Activated CD4-positive, alpha-beta memory T cell treated with anti-CD3 and anti-CD28 coated beads, Interleukin-2, amount 10 ng/mL, durations not matched to agents 7 days and 5 days (primary cell): ENCODE data around the gene THSD8. TPM values are rescaled to one million over a fixed set of nuclear protein-coding genes. Genes with fewer than 3 reads are reported as not detected.

ENCODE experiments used
- CTCF ChIA-PET: fragments of 350-600 bp; sonication (Branson Sonifier 250); formaldehyde crosslinking; loops from one replicate; lab custom pipeline; 2021; ENCODE audit warnings: antibody characterized with exemption, inconsistent platforms; lab: Charles Lee
- POLR2A ChIA-PET: fragments of 350-600 bp; sonication (Branson Sonifier 250); formaldehyde crosslinking; loops from one replicate; lab custom pipeline; 2021; ENCODE audit warnings: antibody characterized with exemption; lab: Charles Lee
- DNase-seq: peaks from one replicate; pipeline ENCODE4 v3.0.0-alpha.2; 2020
- H3K27ac Mint-ChIP-seq: one replicate; pipeline ENCODE4 v1.8.0; 2021; ENCODE audit warnings: mild to moderate bottlenecking, mixed read lengths
- H3K27me3 Mint-ChIP-seq: one replicate; pipeline ENCODE4 v1.8.0; 2021; ENCODE audit warnings: mixed read lengths
- H3K36me3 Mint-ChIP-seq: one replicate; pipeline ENCODE4 v1.8.0; 2021; ENCODE audit warnings: low read depth, mixed read lengths
- H3K4me1 Mint-ChIP-seq: one replicate; pipeline ENCODE4 v1.8.0; 2021; ENCODE audit warnings: mixed read lengths
- H3K4me3 Mint-ChIP-seq: one replicate; pipeline ENCODE4 v1.8.0; 2021; ENCODE audit warnings: mild to moderate bottlenecking, mixed read lengths
- H3K9me3 Mint-ChIP-seq: one replicate; pipeline ENCODE4 v1.8.0; 2021; ENCODE audit warnings: mixed read lengths
- total RNA-seq, 2 experiments: library from RNA; stranded (reverse); gene quantifications; one replicate each; pipeline ENCODE4 v1.2.3, GENCODE V29; 2021

The THSD8 gene
- 10 to 100 TPM; 19.2 to 25.5 TPM for total RNA-seq

GRCh38 chr19:12801466-12802266 lies at the start of gene THSD8, which contains the start of gene PRDX2:
Gene THSD8 (plus strand): TSS chr19:12802069. CDS start chr19:12802072, 3 bp downstream.
Gene PRDX2 (minus strand): TSS chr19:12801800. CDS start chr19:12801261, 539 bp downstream.
- H3K4me3 Mint-ChIP-seq: peak within 1 kb of the TSS; percentile 87
- no peaks in the 10 kb centered on the region for H3K27me3 Mint-ChIP-seq
- no peaks in the 10 kb centered on the region for H3K9me3 Mint-ChIP-seq
- POLR2A ChIA-PET: interaction anchor here (0.7 to 14.7 kb wide), 9 partner anchors 10 to 136 kb away, joined by 3 to 574 read pairs (median 4); partner anchors contain the start of genes GET3, HOOK2, JUNB and TRIR
- CTCF ChIA-PET: interaction anchor here (0.7 to 13.9 kb wide), 5 partner anchors 24 to 84 kb away, joined by 3 to 419 read pairs (median 4); no protein-coding TSS in a partner anchor
- peaks cover 37% of the 10 kb centered on the region for H3K4me1 Mint-ChIP-seq
- H3K36me3 Mint-ChIP-seq: peaks cover 23% of the 10 kb centered on the region
- peak; percentile 83 for DNase-seq
- peak within 1 kb of the TSS; percentile 64 for H3K27ac Mint-ChIP-seq

GRCh38 chr19:12754465-12755196 lies 47.2 kb upstream of the THSD8 start:
- no peaks in the 10 kb centered on the region for H3K9me3 Mint-ChIP-seq
- POLR2A ChIA-PET: interaction anchor here (1.1 to 2.3 kb wide), 3 partner anchors 21 to 58 kb away, joined by 3 to 10 read pairs (median 3); partner anchors contain the start of genes FBXW9 and TRIR

GRCh38 chr19:12756150-12756883 lies 45.6 kb upstream of the THSD8 start:
- no peak overlapping the region for H3K27ac Mint-ChIP-seq
- H3K36me3 Mint-ChIP-seq: no peaks in the 10 kb centered on the region
- POLR2A ChIA-PET: interaction anchor here (1.4 to 2.3 kb wide), 3 partner anchors 16 to 60 kb away, joined by 3 to 10 read pairs (median 5); partner anchors contain the start of genes FBXW9 and TRIR
- no peak for DNase-seq
- H3K9me3 Mint-ChIP-seq: no peaks in the 10 kb centered on the region
- peaks cover 4% of the 10 kb centered on the region for H3K27me3 Mint-ChIP-seq
- H3K4me1 Mint-ChIP-seq: peaks cover 11% of the 10 kb centered on the region
- no peak overlapping the region for H3K4me3 Mint-ChIP-seq
- CTCF ChIA-PET: interaction anchor here (0.6 to 16.8 kb wide), 7 partner anchors 11 to 68 kb away, joined by 3 to 419 read pairs (median 6); partner anchors contain the start of genes FBXW9, GET3, JUNB and PRDX2

More at GRCh38 chr19:12754465-12755196, 47.2 kb upstream of the THSD8 start:
- Mint-ChIP-seq H3K27ac (no peak overlapping the region), H3K4me3 (no peak overlapping the region), H3K27me3 (peaks cover 13% of the 10 kb centered on the region), H3K4me1 (peaks cover 10% of the 10 kb centered on the region), H3K36me3 (no peaks in the 10 kb centered on the region)
- DNase-seq: no peak
- CTCF ChIA-PET: interaction anchor here (1.0 to 16.8 kb wide), 6 partner anchors 13 to 93 kb away, joined by 3 to 419 read pairs (median 38); partner anchors contain the start of genes FBXW9, GET3, JUNB and PRDX2

GRCh38 chr19:12757544-12758274 lies 44.2 kb upstream of the THSD8 start:
- POLR2A ChIA-PET: interaction anchor here (1.1 to 1.7 kb wide), 8 partner anchors 18 to 61 kb away, joined by 3 to 8 read pairs (median 4); partner anchors contain the start of genes FBXW9 and TRIR
- CTCF ChIA-PET: interaction anchor here (0.5 to 16.8 kb wide), 24 partner anchors 10 to 175 kb away, joined by 3 to 419 read pairs (median 6); partner anchors contain the start of genes GET3, JUNB, PRDX2 and THSD8
- no peaks in the 10 kb centered on the region for H3K9me3 Mint-ChIP-seq
- H3K27ac Mint-ChIP-seq: no peak overlapping the region
- no peaks in the 10 kb centered on the region for H3K36me3 Mint-ChIP-seq
- peaks cover 11% of the 10 kb centered on the region for H3K4me1 Mint-ChIP-seq
- H3K4me3 Mint-ChIP-seq: peak overlapping the region; percentile 49
- peak; percentile 71 for DNase-seq
- H3K27me3 Mint-ChIP-seq: peaks cover 4% of the 10 kb centered on the region

GRCh38 chr19:12759686-12760085 lies 42.2 kb upstream of the THSD8 start:
- Mint-ChIP-seq H3K4me3 (no peak overlapping the region), H3K27ac (no peak overlapping the region), H3K9me3 (no peaks in the 10 kb centered on the region), H3K36me3 (no peaks in the 10 kb centered on the region), H3K27me3 (peaks cover 4% of the 10 kb centered on the region), H3K4me1 (peaks cover 11% of the 10 kb centered on the region)
- DNase-seq: no peak
- CTCF ChIA-PET: interaction anchor here (0.7 to 16.8 kb wide), 15 partner anchors 8 to 87 kb away, joined by 3 to 419 read pairs (median 7); partner anchors contain the start of genes GET3, JUNB, PRDX2 and THSD8
- POLR2A ChIA-PET: interaction anchor here (1.2 to 2.7 kb wide), 6 partner anchors 17 to 88 kb away, joined by 4 to 11 read pairs (median 6); partner anchors contain the start of genes JUNB and TRIR

- no peaks in the 10 kb centered on the region for H3K9me3 Mint-ChIP-seq
- POLR2A ChIA-PET: interaction anchor here (0.8 to 3.6 kb wide), 2 partner anchors 30 to 33 kb away, joined by 4 to 36 read pairs; partner anchors contain the start of gene JUNB
- no peak for DNase-seq
- H3K27ac Mint-ChIP-seq: no peak overlapping the region
- H3K27me3 Mint-ChIP-seq: peaks cover 3% of the 10 kb centered on the region
- H3K36me3 Mint-ChIP-seq: no peaks in the 10 kb centered on the region
- H3K4me1 Mint-ChIP-seq: peaks cover 13% of the 10 kb centered on the region
- CTCF ChIA-PET: interaction anchor here (0.7 to 16.8 kb wide), 7 partner anchors 10 to 85 kb away, joined by 3 to 419 read pairs (median 5); partner anchors contain the start of genes JUNB, PRDX2 and THSD8
- no peak overlapping the region for H3K4me3 Mint-ChIP-seq
Measured at GRCh38 chr19:12763100-12763499, 38.8 kb upstream of the THSD8 start.

GRCh38 chr19:12764698-12765097 lies 37.2 kb upstream of the THSD8 start:
- DNase-seq: no peak
- ChIA-PET POLR2A (interaction anchor here (1.2 to 3.6 kb wide), 2 partner anchors 18 to 28 kb away, joined by 3 to 36 read pairs; partner anchors contain the start of gene JUNB), CTCF (interaction anchor here (0.5 to 16.8 kb wide), 7 partner anchors 7 to 212 kb away, joined by 3 to 419 read pairs (median 5); partner anchors contain the start of genes JUNB, PRDX2 and THSD8)
- peaks cover 13% of the 10 kb centered on the region for H3K4me1 Mint-ChIP-seq
- no peak overlapping the region for H3K4me3 Mint-ChIP-seq
- no peak overlapping the region for H3K27ac Mint-ChIP-seq
- no peaks in the 10 kb centered on the region for H3K36me3 Mint-ChIP-seq
- no peaks in the 10 kb centered on the region for H3K9me3 Mint-ChIP-seq
- H3K27me3 Mint-ChIP-seq: no peaks in the 10 kb centered on the region

DNA sequence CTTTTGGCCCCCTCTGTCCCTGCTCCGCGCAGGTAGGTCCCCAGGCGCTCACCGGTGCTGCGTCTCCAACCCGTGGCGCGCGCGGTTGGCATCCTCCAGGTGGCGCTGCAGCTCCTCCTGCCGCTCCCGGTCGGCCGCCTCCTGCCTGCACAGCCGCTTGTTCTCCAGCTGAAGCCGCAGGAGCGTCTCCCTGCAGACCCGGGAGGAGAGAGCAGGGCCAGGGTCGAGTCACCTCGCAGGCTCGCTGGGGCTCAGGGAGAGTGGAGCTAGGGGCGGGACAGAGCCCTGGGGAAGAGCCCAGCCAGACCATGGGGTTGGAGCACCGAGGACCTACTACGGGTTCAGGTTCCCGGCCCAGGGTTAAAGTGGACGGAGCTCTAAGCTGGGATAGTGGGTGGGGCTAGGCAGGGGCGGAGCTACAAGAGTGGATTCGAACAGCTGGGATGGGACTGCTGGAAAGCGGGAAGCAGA lies 35.8 kb upstream of the THSD8 start:
- H3K27ac Mint-ChIP-seq: no peak overlapping the region
- ChIA-PET CTCF (interaction anchor here (0.6 to 16.8 kb wide), 13 partner anchors 8 to 200 kb away, joined by 3 to 419 read pairs (median 5); partner anchors contain the start of genes GET3, JUNB, PRDX2 and THSD8), POLR2A (interaction anchor here (1.1 to 3.6 kb wide), 6 partner anchors 12 to 36 kb away, joined by 3 to 36 read pairs (median 4); partner anchors contain the start of genes GET3, JUNB and THSD8)
- no peaks in the 10 kb centered on the region for H3K27me3 Mint-ChIP-seq
- peak; percentile 86 for DNase-seq
- H3K9me3 Mint-ChIP-seq: no peaks in the 10 kb centered on the region
- peaks cover 16% of the 10 kb centered on the region for H3K4me1 Mint-ChIP-seq
- H3K36me3 Mint-ChIP-seq: no peaks in the 10 kb centered on the region
- peak overlapping the region; percentile 24 for H3K4me3 Mint-ChIP-seq

GRCh38 chr19:12767150-12767549 lies 34.7 kb upstream of the THSD8 start:
- POLR2A ChIA-PET: interaction anchor here (0.6 to 1.7 kb wide), 5 partner anchors 22 to 427 kb away, joined by 3 to 8 read pairs (median 4); partner anchors contain the start of genes JUNB and THSD8
- H3K27me3 Mint-ChIP-seq: no peaks in the 10 kb centered on the region
- no peaks in the 10 kb centered on the region for H3K36me3 Mint-ChIP-seq
- CTCF ChIA-PET: interaction anchor here (1.6 to 16.8 kb wide), 4 partner anchors 9 to 199 kb away, joined by 5 to 419 read pairs (median 60); partner anchors contain the start of genes JUNB, PRDX2 and THSD8
- no peak for DNase-seq
- H3K27ac Mint-ChIP-seq: no peak overlapping the region
- H3K4me1 Mint-ChIP-seq: peaks cover 19% of the 10 kb centered on the region
- H3K9me3 Mint-ChIP-seq: no peaks in the 10 kb centered on the region
- no peak overlapping the region for H3K4me3 Mint-ChIP-seq

GRCh38 chr19:12767666-12768065 lies 34.2 kb upstream of the THSD8 start:
- Mint-ChIP-seq H3K4me1 (peaks cover 20% of the 10 kb centered on the region), H3K27ac (no peak overlapping the region), H3K36me3 (no peaks in the 10 kb centered on the region), H3K4me3 (no peak overlapping the region), H3K27me3 (no peaks in the 10 kb centered on the region), H3K9me3 (no peaks in the 10 kb centered on the region)
- ChIA-PET POLR2A (interaction anchor here (0.6 to 1.0 kb wide), 3 partner anchors 22 to 427 kb away, joined by 3 to 8 read pairs (median 4); partner anchors contain the start of gene JUNB), CTCF (interaction anchor here (1.6 to 16.8 kb wide), 4 partner anchors 10 to 198 kb away, joined by 5 to 419 read pairs (median 60); partner anchors contain the start of genes JUNB, PRDX2 and THSD8)
- no peak for DNase-seq
